Left lobe of liver (tissue), 2 donors: ENCODE data around the gene ARPP19. TPM values are rescaled to one million over a fixed set of nuclear protein-coding genes. Genes with fewer than 3 reads are reported as not detected.
"Not testable (repeated sequence)": the region's sequence is repeated elsewhere in the genome, so short reads cannot be mapped to it uniquely, and the experiment has no call there.

Source experiments
- ATAC-seq: fragments of 200-7000 bp; cut with Tn5 transposase; one replicate; pipeline ENCODE4 v1.9.1; 2020; ENCODE audit warnings: mild to moderate bottlenecking, moderate library complexity
- DNase-seq: peaks from one replicate; pipeline ENCODE4 v3.0.0-alpha.2; 2020; ENCODE audit warnings: low spot score
- total RNA-seq: library from RNA; stranded (reverse); gene quantifications from one replicate; pipeline ENCODE4 v1.2.1, GENCODE V29; 2021
- donor health status: DM: no; HTN: no; CAD: no; lungs with moderate emphysema.
- donor health status: DM: no; HTN: yes; CAD: no.

The ARPP19 gene
- total RNA-seq, 1 donor from 2014 or later, result 42.6 TPM

DNA sequence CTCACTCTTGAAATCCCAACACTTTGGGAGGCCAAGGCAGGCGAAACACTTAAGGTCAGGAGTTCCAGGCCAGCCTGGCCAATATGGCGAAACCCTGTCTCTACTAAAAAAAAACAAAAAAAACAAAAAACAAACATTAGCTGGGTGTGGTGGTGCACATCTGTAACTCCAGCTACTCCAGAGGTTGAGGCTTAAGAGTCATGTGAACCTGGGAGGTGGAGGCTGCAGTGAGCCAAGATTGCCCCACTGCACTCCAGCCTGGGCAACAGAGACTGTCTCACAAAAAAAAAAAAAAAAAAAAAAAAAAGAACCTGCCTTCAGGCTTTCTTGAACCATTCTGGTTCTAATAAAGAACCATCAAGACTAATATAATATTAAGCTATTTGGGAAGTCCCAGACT lies 16.5 kb downstream of the ARPP19 start:
- no peak for DNase-seq
- peak; percentile 29 for ATAC-seq

DNA sequence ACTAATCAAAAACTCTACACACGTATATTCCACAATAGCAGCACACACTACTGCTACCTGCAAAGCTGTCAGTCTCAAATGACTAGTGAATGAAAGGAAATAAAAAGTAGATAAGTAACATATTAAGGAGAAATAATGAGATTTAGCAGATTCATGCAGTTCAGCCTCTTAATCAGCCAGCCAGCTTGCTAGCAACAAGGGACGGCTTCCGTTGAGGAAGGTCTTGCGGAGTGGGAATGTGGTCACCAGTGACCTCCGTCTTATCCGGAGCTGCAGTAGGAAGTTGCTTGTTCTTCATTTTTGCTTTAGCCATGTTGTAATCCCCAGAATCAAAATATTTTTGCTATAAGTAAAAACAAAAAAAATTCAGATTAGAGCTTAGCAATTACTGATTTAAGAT lies 17.1 kb downstream of the ARPP19 start:
- DNase-seq (no peak), ATAC-seq (peak; percentile 58)

DNA sequence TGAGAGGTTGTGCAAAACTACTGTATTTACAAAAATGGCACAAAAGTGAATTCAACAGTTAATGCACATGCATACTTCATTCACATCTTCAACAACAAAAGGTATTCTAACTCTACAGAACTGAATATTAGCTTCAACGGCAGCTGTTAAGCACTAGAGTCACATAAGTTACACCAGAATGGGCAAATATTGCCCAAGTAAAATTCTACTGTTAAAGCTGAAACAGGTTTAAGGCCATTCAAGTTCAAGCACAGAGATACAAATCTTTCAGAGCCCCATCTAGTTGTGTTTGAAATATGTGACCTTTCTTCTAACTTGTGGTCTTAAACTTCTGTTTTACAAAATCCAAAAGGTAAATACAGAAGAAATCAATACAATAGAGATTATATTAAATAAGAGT lies 17.6 kb downstream of the ARPP19 start:
- peak; percentile 75 for ATAC-seq

DNA sequence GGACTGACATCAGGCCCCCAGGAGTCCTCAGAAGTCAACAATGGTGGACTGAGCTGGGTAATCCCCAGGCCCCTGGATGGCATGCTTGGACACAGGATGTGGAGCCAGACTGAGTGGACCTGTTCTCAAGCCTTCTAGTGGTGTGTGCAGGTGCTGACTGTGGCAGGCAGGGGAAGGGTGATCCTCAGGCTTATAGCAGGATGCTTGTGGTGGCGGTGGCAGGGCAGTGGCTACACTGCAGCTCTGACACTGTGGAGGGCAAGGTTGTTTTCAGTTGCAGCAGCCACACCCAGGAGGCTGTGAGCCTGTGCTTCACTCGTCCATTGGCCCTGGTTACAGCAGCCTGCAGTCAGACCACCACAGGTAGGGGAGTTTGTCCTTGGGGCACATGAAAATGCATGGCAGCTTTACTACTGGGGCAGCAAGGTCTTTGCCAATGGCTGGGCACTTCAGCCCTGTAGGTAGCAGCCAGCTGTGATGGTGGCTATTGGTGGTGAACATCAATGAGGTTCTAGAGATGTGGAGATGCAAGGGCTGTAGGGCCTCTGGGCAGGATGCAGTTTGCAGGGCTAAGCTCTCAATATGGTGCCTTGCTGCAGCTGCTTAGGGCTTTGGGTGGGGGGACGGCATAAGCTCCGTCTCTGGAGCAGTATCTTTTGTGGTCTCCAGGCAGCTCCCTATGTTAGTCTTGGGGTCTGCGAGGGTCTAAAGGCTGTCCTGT lies 22.6 kb downstream of the ARPP19 start:
- DNase-seq (no peak), ATAC-seq (peak; percentile 44)

More for the DNA sequence above, 17.6 kb downstream of the ARPP19 start:
- DNase-seq, result not testable (repeated sequence)

DNA sequence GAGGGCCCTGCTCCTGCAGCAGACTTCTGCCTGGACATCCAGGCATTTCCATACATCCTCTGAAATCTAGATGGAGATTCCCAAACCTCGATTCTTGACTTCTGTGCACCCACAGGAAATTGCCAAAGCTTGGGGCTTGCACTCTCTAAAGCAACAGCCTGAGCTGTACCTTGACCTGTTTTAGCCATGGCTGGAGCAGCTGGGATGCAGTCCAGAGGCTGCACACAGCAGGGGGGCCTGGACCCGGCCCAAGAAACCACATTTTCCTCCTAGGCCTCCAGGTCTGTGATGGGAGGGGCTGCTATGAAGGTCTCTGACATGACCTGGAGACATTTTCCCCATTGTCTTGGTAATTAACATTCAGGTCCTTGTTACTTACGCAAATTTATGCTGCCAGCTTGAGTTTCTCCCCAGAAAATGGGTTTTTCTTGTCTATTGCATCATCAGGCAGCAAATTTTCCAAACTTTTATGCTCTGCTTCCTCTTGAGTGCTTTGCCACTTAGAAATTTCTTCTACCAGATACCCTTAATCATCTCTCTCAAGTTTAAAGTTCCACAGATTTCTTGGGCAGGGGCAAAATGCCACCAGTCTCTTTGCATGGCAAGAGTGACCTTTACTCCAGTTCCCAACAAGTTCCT lies 28.3 kb downstream of the ARPP19 start:
- ATAC-seq, result peak; percentile 84
- peak; percentile 78 for DNase-seq

DNA sequence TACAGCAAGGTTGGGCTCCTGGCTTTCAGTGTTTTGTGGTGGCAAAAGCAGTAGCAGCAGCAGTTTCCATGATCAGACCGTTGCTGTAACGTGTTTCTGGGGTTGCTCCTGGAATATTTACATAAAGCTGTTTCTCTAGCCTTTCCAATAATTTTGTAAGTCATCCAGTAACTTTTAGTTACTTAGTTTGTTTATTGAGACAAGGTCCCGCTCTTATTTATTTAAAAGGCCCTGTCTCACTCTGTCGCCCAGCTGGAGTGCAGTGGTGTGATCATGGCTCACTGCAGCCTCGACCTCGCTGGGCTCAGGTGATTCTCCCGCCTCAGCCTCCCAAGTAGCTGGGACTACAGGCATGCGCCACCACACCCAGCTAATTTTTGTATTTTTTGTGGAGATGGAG lies 31.4 kb downstream of the ARPP19 start:
- peak; percentile 73 for ATAC-seq
- no peak for DNase-seq

DNA sequence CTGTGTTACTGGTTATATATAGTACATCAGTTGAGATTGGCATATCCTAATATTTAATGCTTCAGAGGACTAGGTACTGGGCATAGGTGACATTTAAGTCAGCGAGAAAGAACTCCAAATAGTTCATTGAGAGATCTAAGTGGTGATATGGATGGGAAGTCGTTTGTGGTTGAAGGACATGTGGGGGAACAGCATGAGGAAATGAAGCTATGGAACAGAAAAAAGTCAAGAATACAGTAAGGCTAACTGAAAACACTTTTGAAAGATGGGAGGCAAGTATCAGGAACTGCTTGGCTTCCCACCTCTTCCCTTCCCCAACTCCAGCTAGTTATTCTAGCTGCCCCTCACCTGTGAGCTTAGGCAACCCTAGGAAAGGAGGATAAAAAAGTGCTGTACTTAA lies 36.4 kb downstream of the ARPP19 start:
- no peak for ATAC-seq
- no peak for DNase-seq

DNA sequence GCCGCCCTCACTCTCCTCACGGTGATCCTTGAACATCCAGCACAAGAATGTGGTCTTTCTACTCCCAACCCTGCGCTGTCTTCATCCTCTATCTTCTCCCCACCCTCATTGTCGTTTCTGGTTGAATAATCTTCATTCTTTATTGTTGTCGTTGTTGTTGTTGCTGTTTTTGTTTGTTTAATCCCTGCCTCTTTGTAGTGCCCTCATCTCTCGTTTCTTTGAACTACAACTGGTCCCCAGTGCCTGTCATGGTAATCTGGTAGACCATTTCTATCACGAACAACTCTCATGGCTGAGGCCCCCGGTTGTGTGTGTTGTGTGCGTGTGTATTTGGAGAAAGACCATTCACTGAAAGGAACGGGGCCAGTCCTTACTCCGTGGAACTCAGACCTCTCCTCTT lies 38.9 kb downstream of the ARPP19 start:
- ATAC-seq (no peak), DNase-seq (no peak)

DNA sequence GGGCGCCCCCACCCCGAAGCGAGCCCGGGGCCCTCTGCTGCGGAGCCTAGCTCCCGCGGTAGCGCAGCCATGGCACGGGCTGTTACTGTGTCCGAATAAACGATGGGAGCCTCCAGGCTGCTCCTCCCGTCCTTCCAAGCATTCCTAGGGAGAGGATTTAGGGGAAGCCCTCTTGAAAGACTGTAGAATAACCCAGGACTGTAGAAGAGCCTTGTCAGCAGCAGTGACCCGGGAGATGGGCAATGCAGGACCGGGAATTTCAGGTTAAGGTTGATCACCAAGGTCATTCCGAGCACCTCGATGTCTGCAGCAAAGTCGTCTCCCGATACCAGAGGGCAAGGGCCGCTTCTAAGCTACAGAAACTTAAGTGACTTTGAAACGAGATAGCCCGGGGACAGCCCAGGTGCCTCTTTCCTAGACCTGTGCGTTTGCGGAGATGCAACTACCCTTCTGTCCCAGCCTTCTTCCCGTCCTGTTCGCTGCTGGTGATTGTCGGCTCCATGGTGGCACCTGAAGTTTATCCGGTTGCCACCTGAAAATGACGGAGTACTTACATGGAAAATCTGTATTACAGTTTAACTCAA lies 39.4 kb downstream of the ARPP19 start:
- DNase-seq, result no peak

DNA sequence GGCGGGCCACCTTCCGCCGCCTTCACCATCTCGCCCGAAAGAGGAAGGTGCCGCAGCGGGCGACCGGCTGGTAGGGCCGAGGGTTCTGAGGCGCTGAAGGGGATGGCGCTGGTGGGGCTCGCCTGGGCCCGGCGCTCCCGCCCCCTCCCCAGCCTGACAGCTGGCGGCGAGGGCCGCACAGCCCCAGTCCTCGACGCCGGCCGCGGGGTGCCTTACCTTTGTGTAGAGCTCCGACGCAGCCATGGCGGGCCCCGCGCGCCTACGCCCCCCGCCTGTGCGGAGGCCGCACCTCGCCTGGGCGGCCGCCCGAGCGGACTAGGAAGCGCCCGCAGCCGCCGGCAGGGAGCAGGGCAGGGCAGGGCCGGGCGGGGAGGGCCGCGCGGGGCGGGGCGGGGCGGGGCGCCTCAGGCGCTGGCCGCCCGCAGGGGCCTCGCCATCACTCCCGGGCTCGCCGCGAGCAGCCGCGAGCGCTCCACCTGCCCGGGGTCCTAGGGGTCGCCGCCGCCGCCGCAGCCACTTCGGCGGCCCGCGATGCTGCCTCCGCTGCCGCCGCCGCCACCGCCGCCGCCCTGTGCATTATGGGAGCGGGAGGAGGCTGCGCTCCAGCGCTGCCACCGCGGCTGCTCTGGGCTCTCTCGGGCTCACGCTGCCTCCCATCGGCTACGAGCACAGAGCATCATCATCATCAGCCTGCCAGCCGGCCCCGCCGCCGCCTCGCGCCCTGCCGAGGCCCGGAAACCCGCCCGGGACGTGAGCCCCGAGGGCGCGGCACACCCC lies 40.1 kb downstream of the ARPP19 start, which contains the start of gene MYO5A:
TSS of gene MYO5A (minus strand) at position 317 of the 777 bp plus-strand sequence. CDS start at position 243, 74 bp downstream.
- ATAC-seq, result peak; percentile 92

More for the DNA sequence above, 39.4 kb downstream of the ARPP19 start:
- peak; percentile 6 for ATAC-seq

DNA sequence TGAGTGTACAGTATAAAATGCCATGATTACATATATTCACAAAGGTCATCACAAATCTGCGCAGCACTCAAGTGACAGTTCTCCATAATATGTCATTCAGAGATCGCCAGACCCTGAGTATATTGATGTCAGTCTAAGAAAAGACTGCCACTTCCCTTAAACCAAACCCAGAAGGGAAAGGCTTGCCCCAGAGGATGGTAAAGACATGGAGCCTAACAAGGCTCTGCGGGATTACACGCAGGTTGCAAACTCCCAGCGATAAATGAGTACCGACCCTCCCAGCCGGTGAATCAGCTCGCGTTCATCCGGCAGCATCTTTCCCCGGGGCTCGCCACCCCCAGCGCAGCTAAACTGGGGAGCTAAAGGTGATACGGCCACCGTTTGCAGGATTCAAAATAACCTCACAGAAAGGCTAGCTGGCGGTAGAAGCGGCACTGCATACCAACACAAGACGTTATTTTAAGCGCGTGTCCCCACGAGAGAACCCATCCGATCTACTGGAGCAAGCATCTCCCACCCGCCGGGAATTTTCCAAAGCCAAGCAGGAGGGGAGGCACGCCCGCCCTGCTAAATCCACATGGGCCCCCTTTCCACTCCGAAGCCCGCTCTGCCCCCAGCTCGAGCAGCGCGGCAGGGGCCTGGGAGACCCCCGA lies 40.8 kb downstream of the ARPP19 start:
- DNase-seq, result peak; percentile 45

More for the DNA sequence above, 40.1 kb downstream of the ARPP19 start, which contains the start of gene MYO5A:
- DNase-seq, result peak; percentile 68

DNA sequence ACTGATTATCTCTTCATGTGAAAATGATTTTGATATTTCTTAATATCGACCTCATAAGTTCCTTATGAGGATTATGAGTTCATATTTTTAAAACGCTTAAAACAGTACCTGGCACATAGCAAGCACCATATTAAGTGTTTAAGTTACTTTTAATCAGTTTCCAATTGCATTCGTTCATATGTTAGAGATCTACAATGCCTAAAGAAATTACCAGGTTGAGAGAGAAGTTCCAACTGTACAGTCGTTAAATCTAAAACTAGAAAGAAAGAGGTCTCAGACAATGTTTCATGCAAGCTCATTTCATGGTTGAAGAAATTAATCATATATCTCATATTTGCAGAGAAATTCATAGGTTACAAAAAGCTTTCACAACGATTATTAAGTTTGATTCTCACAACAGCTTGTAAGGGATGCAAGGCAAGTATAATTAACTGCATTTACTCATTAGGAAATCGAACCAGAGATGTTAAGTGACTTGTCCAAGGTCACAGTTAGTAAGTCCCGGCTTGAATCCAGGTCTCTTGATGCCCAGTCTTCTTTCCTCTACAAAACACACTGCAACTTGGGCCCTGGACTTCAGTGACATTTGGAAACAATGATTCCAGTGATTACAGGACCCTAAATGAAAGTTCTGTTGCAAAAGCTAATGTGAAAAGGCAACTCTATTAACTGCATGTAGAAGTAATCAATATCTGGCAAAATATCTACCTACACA lies 41.5 kb downstream of the ARPP19 start:
- DNase-seq, result no peak
- no peak for ATAC-seq

More for the DNA sequence above, 40.8 kb downstream of the ARPP19 start:
- peak; percentile 15 for ATAC-seq

DNA sequence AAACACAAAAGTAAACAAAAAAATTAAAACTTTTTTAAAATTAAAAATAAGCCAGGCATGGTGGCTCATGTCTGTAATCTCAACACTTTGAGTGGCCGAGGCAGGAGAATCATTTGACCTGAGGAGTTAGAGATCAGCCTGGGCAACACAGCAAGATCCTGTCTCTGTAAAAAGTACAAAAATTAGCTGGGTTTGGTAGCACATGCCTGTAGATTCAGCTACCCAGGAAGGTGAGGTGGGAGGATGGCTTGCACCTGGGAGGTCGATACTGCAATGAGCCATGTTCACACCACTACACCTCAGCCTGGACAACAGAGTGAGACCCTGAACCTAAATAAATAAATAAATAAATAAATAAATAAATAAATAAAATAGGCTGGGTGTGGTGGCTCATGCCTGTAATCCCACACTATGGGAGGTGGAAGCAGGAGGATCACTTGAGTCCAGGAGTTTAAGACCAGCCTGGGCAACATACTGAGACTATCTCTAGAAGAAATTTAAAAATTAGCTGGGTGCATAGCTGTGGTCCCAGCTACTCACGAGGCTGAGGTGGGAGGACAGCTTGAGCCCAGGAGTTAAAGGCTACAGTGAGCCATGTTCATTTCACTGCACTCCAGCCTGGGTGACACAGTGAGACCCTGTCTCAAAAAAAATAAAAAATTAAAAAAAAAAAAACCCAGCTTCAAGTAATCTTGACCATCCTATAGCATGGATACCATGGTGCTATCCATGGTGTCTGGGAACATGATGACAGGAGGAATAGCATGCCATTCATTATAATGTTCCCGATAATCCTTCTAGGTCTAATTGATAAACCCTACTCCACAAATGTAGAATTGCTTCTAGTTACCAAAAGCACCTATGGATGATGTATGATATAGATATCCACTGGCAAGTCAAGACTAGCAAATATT lies 44.4 kb downstream of the ARPP19 start:
- no peak for ATAC-seq
- no peak for DNase-seq

DNA sequence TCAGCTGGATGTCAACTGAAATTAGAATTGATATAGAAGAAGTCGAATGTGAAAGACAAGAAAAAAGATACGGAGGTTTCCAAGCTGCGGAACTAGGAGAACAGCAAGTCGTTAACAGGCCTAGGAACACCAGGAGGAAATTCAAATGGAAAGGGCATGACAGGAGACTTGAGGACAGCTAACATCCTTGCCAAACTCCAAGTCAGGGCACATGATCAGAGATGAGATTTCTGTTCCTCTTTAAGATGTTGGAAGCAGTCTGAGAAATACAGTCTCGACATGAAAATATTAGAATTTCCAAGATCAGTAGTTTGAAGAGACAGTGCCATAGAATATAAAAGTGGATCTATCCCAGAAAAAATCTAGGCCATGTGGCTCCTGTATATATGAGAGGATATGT lies 45.2 kb downstream of the ARPP19 start:
- ATAC-seq (no peak), DNase-seq (no peak)

DNA sequence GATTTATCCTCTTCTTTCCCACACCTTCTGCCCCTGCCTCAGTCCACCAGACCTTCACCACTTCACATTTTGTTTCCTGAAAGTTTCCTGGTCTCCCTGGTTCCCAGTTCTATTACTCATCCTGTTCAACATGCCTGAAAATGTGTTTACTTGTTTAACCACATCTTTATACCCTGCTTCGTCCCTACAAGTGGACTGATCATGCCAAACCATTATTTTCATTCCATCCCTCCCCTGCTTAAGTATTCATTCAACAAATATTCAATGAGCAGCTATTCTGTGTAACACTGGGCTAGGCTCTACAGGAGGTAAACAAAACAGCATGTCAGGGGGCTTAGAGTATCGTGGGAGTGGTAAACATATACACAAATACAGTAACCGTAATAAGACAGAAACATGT lies 45.6 kb downstream of the ARPP19 start:
- ATAC-seq, result no peak

DNA sequence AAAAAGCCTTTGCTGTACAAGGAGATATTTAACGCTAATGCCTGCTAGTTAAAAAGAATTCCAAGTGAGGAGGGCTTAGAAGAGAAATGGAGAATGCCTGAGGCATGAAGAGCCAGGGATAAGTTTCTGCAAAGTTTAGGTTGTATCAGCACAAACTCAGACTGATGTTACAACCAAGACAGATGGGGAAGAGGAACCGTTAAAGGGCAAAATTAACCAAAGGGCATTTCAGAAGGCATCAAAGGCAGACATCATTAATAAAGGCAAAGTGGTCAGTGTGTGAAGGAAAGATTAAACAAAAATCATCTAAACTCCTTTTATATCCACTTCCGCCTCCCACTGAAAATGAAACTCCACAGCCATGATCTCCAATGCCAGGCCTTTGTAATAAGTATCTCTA lies 47.1 kb downstream of the ARPP19 start:
- ATAC-seq, result no peak
- DNase-seq, result no peak

More for the DNA sequence above, 45.6 kb downstream of the ARPP19 start:
- no peak for DNase-seq

DNA sequence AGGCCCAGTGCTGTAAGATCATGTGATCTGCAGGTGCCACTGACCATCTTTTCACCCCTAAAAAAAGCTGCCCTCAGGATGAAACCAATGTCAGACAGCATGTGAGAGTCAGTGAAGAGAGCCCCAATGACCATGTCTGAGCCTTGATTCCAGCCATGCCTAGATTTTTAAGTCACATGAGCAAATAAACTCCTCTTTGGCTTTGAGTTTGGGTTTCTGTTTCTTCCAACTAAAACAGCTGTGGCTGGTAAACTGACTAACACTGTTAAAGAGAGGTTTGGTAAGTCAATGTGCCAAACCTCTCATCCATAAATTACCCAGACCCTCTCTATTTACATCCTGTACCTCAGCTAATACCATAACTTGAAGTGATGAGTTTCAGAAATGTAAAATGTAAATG lies 48.4 kb downstream of the ARPP19 start:
- DNase-seq (no peak), ATAC-seq (no peak)

DNA sequence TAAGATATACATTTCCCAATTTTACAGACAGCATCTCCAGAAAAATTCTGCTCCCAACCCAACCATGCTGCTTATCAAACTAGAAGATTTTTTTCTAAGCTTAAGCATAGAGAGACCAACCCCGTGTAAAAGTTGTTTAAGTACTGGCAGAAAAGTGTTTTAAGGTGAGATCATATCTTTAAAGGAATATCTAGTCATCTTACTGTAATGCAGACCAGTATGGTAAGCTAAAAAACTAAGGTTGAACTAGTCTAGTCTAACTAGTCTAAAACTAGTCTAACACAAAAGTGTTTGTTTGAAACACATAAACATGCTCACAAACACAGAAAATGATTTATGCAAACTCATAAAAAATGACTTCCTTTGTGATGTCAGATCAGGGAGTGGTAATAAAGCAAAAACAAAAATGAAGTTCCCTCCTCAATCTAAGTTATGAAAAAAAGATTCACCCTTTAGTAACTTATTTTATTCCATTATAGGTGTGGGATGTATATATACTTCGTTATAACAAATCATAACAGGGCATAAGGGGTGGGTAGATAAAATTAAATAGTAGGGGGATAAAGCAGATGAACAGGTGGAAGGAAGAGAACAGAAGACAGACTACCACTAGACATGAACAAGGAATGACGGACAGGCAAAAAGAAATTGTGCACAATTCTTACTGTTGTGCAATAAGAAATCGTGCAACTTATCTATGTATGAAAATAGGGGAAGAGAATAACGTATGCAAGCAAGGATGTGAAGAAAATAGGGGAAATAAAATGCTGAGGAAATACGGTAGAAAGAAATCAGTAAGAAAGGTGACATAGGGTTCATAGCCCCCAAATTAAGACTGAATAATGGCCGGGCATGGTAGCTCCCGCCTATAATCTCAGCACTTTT lies 50.1 kb downstream of the ARPP19 start:
- ATAC-seq (no peak), DNase-seq (no peak)
